HS-27A (cell line): ENCODE data around the gene ANKFY1.
"Not testable (repeated sequence)": the region's sequence is repeated elsewhere in the genome, so short reads cannot be mapped to it uniquely, and the experiment has no call there.

Experiments used
- DNase-seq: peaks from one replicate; pipeline ENCODE4 v3.0.0-alpha.2; 2012; ENCODE audit warnings: low read depth, missing footprints

Gene ANKFY1

GRCh38 chr17:4215882-4216570 is 47.8 kb downstream of the ANKFY1 start:
- DNase-seq = no peak

DNA sequence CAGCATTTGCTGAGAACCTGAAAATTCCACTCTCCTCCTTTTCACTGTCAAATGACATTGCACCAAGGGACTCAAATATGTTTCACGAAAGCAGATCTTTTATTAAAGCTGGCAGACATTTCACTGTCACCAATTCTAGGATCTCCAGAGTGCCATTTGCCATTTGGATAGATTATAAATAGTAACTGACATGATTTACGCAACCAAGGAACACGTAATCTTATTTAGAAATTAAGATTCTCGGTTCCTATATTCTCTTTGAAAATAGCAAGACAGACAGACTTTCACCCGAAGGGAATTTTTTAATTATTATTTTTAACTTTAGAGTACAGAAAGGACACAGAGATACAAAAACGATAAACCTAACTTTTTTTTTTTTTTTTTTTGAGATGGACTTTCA is 49.6 kb downstream of the ANKFY1 start:
- DNase-seq = no peak

DNA sequence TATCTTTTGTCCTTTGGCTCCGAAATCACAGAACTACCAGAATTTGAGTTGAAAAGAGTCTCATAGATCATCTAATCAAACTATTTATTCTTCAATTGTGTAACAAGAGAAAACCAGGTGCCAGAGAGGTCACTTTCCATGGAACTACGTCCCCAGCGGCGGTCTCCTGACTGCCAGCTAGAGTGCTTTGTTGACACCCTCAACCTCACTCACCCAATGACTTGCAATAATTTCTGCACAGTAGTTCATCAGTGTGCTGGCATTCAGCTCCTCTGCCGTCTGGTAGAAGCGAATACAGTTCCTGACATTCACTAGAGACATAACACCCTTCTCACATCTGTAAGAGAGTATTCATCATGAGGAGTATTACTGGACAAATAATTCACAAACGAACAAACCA is 54.2 kb downstream of the ANKFY1 start:
- DNase-seq = no peak

- DNase-seq = no peak
Observed at GRCh38 chr17:4208238-4208637, 55.5 kb downstream of the ANKFY1 start.

GRCh38 chr17:4206962-4207361 is 56.8 kb downstream of the ANKFY1 start:
- no peak for DNase-seq

DNA sequence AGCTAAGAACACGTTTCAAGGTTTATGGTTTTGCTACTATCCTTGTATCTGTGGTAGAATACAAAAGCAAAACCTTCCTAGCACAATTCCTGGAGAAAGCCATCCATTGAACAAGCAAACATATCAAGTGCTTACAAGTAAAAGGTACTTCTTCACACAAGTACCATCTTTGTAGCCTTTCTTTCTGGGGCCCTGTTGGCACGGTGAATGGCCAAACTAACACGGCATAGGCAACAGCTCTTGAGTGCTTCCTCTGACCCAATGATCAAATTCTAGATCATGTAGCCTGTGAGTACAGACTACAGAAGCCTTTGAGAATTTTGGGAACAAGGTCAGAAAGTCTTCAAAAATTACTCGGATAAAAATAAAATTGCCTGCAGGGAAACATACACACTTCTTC is 57.9 kb downstream of the ANKFY1 start:
- DNase-seq = no peak

GRCh38 chr17:4204710-4205173 is 59.0 kb downstream of the ANKFY1 start:
- no peak for DNase-seq

- DNase-seq = no peak
Observed at GRCh38 chr17:4204190-4204589, 59.6 kb downstream of the ANKFY1 start.

DNA sequence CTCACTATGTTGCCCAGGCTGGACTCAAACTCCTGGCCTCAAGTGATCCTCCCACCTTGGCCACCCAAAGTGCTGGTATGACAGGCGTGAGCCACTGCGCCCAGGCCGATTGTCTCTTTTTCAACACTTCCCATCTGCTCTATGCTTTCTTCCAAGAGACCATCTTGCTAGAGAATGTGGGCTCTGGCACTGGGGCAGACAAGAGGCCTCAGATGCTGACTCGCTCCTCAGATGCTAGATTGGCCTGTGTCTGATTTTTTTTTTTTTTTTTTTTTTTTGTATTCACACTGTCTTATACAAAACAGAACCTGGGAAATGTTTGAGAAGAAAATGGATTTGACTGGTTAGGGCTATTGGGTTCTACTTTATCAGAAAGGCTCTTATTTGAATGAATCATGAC is 62.6 kb downstream of the ANKFY1 start:
- no peak for DNase-seq

DNA sequence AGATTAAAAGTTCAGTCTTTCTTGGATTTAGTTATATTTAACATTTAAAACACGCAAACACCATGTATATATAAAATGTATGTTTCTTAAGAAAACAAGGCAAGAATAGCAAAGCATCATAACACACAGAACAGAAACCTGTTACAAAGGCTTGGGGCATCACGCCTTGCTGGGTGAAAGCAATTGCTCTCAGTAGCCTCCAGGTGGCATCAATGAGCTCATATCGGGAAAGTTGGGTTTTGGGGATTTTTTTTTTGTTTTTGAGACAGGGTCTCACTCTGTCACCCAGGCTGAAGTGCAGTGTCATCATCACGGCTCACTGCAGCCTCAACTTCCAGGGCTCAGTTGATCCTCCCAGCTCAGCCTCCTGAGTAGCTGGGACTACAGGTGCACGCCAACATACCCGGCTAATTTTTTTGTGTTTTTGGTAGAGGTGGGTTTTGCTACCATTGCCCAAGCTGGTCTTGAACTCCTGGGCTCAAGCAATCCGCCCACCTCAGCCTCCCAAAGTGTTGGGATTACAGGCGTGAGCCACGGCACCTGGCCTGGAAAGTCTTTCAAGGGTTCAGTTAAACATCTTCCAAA is 63.9 kb downstream of the ANKFY1 start:
- DNase-seq = no peak

DNA sequence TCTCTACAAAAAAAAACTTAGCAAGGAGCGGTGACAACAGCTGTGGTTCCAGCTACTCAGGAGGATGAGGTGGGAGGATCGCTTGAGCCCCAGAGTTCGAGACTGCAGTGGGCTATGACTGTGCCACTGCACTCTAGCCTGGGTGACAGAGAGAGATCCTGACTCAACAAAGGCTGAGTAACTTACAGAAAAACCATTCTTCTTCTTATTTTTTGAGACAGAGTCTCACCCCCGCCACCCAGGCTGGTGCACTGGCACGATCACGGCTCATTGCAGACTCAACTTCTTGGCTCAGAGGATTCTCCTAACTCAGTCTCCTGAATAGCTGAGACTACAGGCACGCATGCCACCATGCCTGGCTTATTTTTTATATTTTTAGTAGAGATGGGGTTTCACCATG is 64.8 kb downstream of the ANKFY1 start:
- no peak for DNase-seq

DNA sequence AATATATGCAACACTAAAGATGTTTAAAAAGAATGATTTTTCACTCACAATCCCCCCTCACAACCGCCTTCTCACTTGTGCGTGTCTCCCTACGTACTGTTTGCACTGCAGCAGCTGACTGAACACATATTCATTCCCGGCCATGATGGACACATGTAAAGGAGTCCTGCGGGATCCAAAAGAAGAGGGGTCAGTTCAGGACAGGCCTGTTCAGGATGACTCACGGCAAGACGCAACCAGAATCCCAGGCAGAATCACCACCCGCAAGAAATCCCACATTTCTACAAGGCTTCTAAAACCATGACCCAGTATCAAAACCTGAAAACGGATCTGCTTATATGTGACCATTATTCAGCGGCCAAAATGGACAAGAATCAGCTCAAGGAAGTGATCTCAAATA is 68.5 kb downstream of the ANKFY1 start:
- no peak for DNase-seq

DNA sequence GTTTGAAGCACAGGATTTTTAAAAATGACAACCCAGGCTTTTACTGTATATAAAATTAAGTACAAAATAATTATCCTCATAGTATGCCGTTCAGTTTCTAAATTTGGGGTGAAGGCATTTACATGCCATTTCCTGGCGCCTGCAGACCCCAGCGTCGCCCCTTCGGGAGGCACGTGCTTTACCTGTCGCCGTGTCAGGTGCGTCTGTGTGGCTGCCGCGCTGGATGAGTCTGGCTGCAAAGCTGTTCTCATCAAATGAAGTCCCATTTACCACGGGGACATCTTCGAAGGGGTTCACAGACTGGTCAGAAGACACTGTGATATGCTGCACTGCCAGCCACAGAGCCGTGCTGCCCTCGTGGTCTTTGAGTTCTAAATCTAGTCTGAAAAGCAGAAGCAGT is 69.0 kb downstream of the ANKFY1 start:
- no peak for DNase-seq

DNA sequence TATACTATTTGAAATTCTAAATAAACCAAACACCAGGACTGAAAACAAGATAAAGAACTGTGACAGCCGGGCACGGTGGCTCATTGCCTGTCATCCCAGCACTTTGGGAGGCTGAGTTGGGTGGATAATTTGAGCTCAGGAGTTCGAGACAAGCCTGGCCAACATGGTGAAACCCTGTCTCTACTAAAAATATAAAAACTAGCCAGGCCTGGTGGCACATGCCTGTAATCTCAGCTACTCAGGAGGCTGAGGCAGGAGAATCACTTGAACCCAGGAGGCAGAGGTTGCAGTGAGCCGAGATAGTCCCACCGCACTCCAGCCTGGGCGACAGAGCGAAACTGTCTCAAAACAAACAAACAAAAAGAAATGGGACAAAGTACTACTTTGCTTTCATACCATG is 73.0 kb downstream of the ANKFY1 start:
- not testable (repeated sequence) for DNase-seq

DNA sequence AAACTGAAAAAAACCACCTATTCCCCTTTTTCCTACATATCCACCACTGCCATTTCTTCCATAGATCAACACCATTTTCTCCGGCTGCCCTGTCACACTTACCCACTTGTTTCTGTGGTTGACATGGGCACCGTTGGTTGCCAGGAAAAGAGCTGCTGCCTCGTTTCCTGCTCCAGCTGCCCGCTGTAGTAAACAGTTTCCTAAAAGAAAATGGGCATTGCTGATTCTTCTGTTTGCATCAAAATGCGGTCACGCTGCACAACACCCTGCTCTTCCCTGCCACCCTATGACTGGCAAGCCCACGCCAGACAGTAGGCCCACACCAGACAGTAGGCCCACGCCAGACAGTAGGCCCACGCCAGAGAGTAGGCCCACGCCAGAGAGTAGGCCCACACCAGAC is 74.5 kb downstream of the ANKFY1 start:
- no peak for DNase-seq

DNA sequence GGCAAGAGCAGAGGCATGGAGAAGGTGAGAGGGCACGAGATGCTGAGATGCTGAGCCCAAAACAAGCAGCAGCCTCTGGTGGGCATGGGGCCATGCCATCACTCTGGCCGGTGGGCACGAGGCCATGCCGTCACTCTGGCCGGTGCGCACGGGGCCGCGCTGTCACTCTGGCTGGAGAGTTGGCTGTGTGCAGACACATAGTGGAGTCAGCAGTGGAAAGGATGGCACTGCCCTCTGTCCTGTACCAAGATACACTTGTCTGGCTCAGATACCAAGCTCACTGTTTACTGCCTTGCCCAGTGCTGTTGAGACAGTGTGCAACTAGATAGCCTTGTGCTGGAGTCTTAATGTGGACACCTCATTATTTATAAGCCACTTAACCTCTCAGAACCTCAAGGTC is 75.7 kb downstream of the ANKFY1 start:
- no peak for DNase-seq

GRCh38 chr17:4187076-4187475 is 76.7 kb downstream of the ANKFY1 start:
- DNase-seq = no peak

- no peak for DNase-seq
Observed at GRCh38 chr17:4186357-4186881, 77.4 kb downstream of the ANKFY1 start.

GRCh38 chr17:4185656-4186055 is 78.1 kb downstream of the ANKFY1 start:
- no peak for DNase-seq

DNA sequence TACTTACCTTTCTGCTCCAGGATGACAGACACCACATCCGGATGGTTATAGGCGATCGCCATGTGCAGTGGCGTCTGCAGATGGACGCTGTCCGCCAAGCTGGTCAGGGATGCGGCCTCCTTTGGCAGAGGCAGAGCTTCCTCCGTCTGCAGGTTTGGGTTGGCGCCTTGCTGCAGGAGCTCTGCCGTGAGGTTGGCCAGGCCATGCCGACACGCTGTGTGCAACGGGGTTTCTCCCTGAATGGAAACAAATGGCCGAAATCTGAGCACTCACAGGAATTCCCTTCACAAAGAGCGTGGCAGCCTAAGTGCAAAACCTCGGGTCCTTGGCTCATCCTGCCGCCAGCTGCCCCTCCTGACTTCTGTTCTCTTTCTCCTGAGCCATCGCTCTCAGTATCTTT is 79.0 kb downstream of the ANKFY1 start:
- no peak for DNase-seq

- DNase-seq = no peak
Observed at GRCh38 chr17:4182043-4182442, 81.7 kb downstream of the ANKFY1 start.

DNA sequence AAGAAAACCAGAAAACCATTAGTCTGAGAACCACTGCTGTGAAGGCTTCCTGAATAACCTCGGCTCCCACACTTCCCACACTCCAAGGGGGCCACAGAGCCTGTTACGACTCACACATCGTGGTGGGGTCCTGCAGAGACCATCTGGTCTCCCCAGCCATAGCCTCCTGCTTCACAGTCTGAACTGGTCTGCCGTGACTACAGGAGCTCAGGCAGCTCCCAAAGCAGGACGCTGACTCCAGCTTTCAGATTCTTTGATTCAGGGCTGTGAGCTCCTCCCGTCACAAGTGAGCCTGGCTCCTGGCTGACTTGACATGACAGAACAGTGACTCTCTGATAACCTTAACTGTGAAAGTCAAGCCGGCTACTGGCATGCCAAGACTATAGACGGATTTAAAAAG is 83.0 kb downstream of the ANKFY1 start:
- DNase-seq = no peak

- no peak for DNase-seq
Observed at GRCh38 chr17:4179071-4179470, 84.7 kb downstream of the ANKFY1 start.

GRCh38 chr17:4178651-4179050 is 85.1 kb downstream of the ANKFY1 start:
- DNase-seq = no peak
